Transverse colon (tissue), 4 donors: ENCODE data around the gene AKAP6.

ENCODE experiments used
- CTCF ChIP-seq, 5 experiments: fragments of 200-600 bp in 3 of 5; fragments of 450-650 bp in 2 of 5; sonication (generic) in 3 of 5; IDR thresholded peaks; 1 replicate in 2 of 5; 2 replicates in 3 of 5; pipeline ENCODE4 v1.5.1; 2016 to 2017; ENCODE audit warnings: antibody characterized with exemption in 5 of 5, inconsistent platforms in 3 of 5, mild to moderate bottlenecking in 2 of 5, moderate library complexity in 1 of 5
- POLR2A ChIP-seq: fragments of 450-650 bp; IDR thresholded peaks from one replicate; pipeline ENCODE4 v1.6.1; 2016; ENCODE audit warnings: antibody characterized with exemption, mild to moderate bottlenecking, moderate library complexity
- POLR2AphosphoS5 ChIP-seq, 3 donors: sonication (generic); formaldehyde crosslinking; IDR thresholded peaks; one replicate each; pipeline ENCODE4 v1.6.1; 2016; ENCODE audit warnings: antibody characterized with exemption in 3 of 3

- TF ChIP-seq POLR2A (no peak), POLR2AphosphoS5 (IDR thresholded peaks at IDR 0.05) (no peak), CTCF (IDR thresholded peaks at IDR 0.05) (no peak)
Measured at GRCh38 chr14:32546246-32546645, 217.1 kb downstream of the AKAP6 start.
